ENCODE data around the gene IKBKE. TPM values are rescaled to one million over a fixed set of nuclear protein-coding genes. Genes with fewer than 3 reads are reported as not detected.

The IKBKE gene
- total RNA-seq, 1 experiment from 2014 or later, result 12.6 TPM

DNA sequence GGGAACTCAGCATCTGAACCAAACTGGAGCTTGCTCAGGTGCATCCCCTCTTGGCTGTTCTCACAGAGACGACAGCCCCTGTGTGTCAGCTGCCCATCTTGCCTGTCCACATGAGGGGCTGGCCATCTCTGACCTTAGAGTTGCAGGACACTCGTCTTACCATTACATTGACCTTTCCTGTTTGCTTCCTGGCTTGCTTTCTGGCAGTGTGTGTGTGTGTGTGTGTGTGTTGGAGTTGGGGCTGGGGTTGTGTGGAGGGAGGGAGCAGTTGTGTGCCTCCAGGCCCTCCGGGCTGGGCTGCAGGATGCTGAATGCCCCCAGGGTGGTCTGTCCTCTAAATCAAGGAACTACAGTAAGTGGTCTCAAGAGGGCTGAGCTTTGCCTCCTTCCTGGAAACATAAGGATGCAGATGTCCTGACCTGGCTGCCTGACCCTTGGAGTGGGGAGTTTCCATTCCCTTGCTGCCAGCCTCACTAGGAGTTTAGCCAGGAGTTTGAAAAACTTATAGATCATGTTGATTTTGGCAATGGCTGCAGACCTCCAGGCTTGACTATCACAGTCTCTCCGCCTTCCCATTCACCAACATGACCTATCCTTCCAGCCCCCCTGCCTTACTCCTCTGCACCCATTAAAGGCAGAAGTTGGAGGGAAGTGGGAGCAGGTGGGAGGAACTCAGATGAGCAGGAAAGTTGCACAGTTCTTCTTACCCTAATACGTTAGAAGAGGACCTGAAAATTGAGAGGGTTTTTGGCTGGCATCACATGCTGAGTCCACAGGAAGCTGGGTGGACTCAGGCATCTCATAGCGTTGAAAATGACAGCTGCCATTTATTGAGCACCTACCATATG is 56.0 kb downstream of the IKBKE start:
- DNase-seq (ENCODE audit: low read depth in 1 of 2, low spot score in 2 of 2), result no peak
- H3K36me3 ChIP-seq, result no peaks in the 10 kb centered on the region
- H3K4me1 ChIP-seq (replicated peaks), result no peaks in the 10 kb centered on the region
- H3K27me3 ChIP-seq (replicated peaks), result no peaks in the 10 kb centered on the region
- no peak overlapping the region for H3K27ac ChIP-seq
- H3K9me3 ChIP-seq (replicated peaks), result no peaks in the 10 kb centered on the region
- no peak overlapping the region for H3K4me3 ChIP-seq

DNA sequence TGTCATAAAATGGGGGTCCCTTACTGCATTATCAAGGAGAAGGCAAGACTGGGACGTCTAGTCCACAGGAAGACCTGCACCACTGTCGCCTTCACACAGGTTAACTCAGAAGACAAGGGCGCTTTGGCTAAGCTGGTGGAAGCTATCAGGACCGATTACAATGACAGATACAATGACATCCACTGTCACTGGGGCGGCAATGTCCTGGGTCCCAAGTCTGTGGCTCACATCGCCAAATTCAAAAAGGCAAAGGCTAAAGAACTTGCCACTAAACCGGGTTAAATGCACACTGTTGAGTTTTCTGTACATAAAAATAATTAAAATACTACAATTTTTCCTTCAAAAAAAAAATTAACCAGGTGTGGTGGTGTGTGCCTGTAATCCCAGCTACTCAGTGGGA is 59.1 kb downstream of the IKBKE start:
- no peaks in the 10 kb centered on the region for H3K4me1 ChIP-seq (replicated peaks)
- H3K9me3 ChIP-seq (replicated peaks), result no peaks in the 10 kb centered on the region
- no peaks in the 10 kb centered on the region for H3K27me3 ChIP-seq (replicated peaks)
- no peak for DNase-seq (ENCODE audit: low read depth in 1 of 2, low spot score in 2 of 2)
- no peak overlapping the region for H3K27ac ChIP-seq
- H3K4me3 ChIP-seq, result no peak overlapping the region
- no peaks in the 10 kb centered on the region for H3K36me3 ChIP-seq

DNA sequence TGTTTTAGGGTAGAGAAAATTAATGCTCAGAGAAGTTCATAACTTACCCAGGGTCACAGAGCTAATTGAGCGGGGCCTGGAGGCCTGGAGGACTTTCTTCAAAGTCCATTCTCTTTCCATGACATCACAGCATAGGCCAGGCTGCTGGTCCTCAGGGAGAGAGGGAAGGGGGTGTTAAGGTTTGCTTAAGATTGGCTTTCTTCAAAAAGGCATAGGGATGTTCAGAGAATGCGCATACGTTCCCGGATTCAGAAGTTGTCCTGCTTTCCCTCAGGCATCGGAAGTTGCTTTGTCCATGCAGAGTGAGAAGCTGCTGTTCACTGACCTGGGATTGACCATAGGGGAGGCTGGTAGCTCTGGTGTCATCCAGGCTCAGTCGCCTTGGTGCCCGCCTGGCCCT is 62.1 kb downstream of the IKBKE start:
- Histone ChIP-seq H3K27ac (no peak overlapping the region), H3K4me3 (no peak overlapping the region), H3K36me3 (no peaks in the 10 kb centered on the region), H3K4me1 (replicated peaks) (no peaks in the 10 kb centered on the region), H3K9me3 (replicated peaks) (no peaks in the 10 kb centered on the region), H3K27me3 (replicated peaks) (no peaks in the 10 kb centered on the region)
- no peak for DNase-seq (ENCODE audit: low read depth in 1 of 2, low spot score in 2 of 2)

DNA sequence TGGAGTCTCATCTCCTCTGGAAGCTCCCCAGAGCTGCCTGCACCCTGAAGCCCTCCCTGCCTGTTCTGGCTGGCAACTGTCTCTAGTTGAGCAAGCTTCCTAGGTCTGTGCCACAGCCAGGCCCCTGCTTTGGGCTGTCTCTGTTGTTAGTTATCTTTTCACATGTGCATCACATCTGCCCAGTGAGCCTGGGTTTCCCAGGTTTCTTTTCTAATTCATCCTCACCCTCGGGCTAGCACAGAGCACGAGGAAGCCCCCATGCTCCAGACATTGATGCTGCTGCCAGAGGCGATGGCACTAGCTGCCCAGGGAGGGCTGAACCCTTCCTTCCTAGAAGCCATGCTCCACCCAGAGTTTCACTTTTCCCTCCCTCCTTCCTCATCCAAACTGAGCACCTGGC is 64.3 kb downstream of the IKBKE start:
- Histone ChIP-seq H3K4me1 (replicated peaks) (no peaks in the 10 kb centered on the region), H3K27me3 (replicated peaks) (no peaks in the 10 kb centered on the region), H3K9me3 (replicated peaks) (no peaks in the 10 kb centered on the region), H3K4me3 (no peak overlapping the region), H3K27ac (no peak overlapping the region), H3K36me3 (no peaks in the 10 kb centered on the region)
- no peak for DNase-seq (ENCODE audit: low read depth in 1 of 2, low spot score in 2 of 2)

DNA sequence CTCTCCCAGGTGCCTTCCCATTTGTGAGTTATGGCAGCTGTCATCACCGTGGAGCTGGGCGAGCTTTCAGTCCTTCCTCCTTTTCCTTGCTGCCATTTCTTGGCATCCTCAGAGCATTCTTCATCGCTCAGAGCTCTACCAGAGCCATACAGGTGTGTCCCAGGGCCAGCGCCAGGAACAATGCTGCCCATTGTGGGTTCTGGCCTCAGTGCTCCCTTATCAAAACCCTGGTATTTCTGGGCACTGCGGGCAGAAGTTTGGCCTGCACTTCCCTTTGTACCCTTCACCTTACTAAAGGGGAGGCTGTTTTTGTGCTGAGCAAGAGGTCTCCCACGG is 65.5 kb downstream of the IKBKE start:
- no peak for DNase-seq (ENCODE audit: low read depth in 1 of 2, low spot score in 2 of 2)
- Histone ChIP-seq H3K9me3 (replicated peaks) (no peaks in the 10 kb centered on the region), H3K4me1 (replicated peaks) (no peaks in the 10 kb centered on the region), H3K4me3 (no peak overlapping the region), H3K27ac (no peak overlapping the region), H3K36me3 (no peaks in the 10 kb centered on the region), H3K27me3 (replicated peaks) (no peaks in the 10 kb centered on the region)

DNA sequence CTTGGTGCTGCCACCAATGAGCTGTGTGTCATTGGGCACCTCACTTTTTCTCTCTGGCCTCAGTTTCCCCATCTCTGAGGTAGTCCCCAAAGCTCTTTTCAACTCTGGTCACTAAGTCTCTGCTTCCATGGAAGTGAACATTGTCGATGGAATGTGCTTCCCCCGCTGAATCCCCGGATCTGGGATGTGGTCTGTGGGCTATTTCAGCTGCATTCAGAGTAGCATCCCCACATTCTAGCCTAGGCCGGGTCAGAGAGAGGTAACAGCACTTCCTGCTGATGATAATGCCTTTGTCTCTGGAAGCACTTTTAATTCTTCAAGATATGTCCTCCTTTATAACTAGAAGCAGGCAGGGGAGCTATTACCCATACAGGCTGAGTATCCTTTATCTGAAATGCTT is 66.9 kb downstream of the IKBKE start:
- Histone ChIP-seq H3K9me3 (replicated peaks) (no peaks in the 10 kb centered on the region), H3K4me1 (replicated peaks) (no peaks in the 10 kb centered on the region), H3K27me3 (replicated peaks) (no peaks in the 10 kb centered on the region), H3K36me3 (no peaks in the 10 kb centered on the region), H3K4me3 (no peak overlapping the region), H3K27ac (no peak overlapping the region)
- no peak for DNase-seq (ENCODE audit: low read depth in 1 of 2, low spot score in 2 of 2)

DNA sequence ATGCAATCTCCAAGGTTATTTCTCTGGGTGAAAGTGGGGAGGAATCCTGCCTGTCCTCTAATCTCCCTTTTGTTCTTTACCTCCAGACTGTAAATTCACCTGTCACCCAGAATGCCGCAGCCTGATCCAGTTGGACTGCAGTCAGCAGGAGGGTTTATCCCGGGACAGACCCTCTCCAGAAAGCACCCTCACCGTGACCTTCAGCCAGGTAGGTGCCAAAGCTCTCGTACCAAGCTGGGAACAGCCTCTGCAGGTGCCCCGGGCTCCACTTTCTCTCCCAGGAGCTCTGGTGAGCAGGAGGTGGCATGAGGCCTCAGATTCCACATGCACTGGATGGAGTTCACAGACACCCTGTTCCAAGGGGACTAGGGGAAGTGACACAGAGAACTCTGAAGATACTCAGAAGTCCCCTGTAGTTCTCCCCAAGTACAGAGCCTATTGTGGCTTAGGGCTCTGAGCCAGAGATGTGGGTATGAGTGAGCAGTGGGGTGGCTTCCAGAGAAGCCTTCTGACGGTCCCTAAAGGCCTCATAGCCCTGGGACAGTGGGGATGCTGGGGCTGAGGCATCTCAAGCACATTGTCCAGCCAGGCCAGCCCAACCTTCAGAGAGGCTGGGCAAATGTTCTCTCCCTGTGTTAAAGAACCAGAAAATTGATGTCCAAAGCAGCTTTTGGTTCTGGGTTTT is 68.0 kb downstream of the IKBKE start:
- Histone ChIP-seq H3K9me3 (replicated peaks) (no peaks in the 10 kb centered on the region), H3K27ac (no peak overlapping the region), H3K4me1 (replicated peaks) (no peaks in the 10 kb centered on the region), H3K4me3 (no peak overlapping the region), H3K27me3 (replicated peaks) (no peaks in the 10 kb centered on the region), H3K36me3 (no peaks in the 10 kb centered on the region)
- DNase-seq (ENCODE audit: low read depth in 1 of 2, low spot score in 2 of 2), result no peak

DNA sequence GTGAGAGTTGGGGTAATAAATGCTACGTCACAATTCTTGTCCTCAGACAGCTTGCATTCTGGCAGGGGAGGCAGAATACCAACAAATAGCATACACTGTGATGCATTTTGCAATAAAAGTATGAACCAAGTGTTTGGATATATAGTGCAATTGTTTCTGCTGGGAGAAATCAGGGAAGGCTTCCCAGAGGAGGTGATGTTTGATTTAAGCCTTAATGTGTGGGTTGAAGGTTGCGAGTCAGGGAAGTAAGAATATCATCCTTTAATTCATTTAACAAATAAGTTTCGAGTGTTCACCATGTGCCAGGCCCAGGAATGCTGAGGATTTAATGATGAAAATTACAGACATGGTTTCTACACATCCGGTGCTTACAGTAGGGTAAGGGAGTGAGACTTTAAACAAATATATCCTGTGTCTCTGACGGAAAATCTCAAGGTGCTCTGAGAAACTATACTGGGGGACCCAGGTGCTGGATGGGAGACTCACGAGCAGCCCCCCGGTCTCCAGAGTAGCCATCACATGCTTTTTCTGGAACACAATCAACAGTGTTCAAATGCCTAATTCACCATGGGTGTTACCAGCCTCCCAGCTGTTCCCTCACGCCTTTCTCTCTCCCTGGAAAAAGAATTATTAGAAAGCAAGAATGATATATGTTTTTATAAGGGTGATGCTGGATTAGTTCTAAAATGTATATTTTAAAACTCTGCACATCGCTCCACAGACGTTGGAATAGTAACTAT is 68.8 kb downstream of the IKBKE start:
- no peak overlapping the region for H3K4me3 ChIP-seq
- no peak overlapping the region for H3K27ac ChIP-seq
- no peaks in the 10 kb centered on the region for H3K36me3 ChIP-seq
- no peaks in the 10 kb centered on the region for H3K9me3 ChIP-seq (replicated peaks)
- DNase-seq (ENCODE audit: low read depth in 1 of 2, low spot score in 2 of 2), result no peak
- no peaks in the 10 kb centered on the region for H3K4me1 ChIP-seq (replicated peaks)
- no peaks in the 10 kb centered on the region for H3K27me3 ChIP-seq (replicated peaks)

DNA sequence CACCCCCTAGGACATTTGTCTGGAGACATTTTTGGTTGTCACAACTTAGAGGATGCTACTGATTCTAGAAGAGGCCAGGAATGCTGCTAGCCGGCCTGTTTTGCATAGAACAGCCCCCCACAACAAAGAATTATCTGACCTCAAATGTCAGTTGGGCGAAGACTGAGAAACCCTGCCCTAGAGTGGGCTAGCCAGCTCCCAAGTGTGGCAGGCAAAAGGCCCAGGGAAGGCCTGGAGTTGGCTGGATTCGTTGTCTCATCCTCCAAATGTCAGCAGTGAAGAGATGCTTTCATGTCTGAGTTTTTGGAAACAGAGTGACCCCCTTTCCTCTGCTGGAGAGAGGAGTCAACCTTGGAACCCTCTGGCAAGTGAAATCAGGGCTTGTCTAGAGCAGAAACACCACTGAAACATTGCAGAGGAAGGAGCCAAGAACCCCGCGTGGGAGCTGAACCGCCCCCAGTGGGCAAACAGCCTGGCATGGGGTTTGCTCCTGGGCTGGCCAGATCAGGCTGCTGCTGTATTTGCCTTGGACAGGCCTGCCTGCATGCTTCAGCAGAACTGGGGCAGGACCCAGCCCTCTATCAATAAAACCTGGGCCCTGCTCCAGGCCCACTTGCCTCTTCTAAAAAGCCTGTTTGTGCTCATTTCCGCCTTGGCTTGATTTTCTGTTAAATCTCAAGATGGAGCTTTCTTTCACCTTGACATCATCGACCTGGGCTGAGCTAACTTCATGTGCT is 69.9 kb downstream of the IKBKE start:
- no peak overlapping the region for H3K4me3 ChIP-seq
- no peak overlapping the region for H3K27ac ChIP-seq
- no peaks in the 10 kb centered on the region for H3K9me3 ChIP-seq (replicated peaks)
- no peaks in the 10 kb centered on the region for H3K4me1 ChIP-seq (replicated peaks)
- no peaks in the 10 kb centered on the region for H3K36me3 ChIP-seq
- no peaks in the 10 kb centered on the region for H3K27me3 ChIP-seq (replicated peaks)
- DNase-seq (ENCODE audit: low read depth in 1 of 2, low spot score in 2 of 2), result no peak

DNA sequence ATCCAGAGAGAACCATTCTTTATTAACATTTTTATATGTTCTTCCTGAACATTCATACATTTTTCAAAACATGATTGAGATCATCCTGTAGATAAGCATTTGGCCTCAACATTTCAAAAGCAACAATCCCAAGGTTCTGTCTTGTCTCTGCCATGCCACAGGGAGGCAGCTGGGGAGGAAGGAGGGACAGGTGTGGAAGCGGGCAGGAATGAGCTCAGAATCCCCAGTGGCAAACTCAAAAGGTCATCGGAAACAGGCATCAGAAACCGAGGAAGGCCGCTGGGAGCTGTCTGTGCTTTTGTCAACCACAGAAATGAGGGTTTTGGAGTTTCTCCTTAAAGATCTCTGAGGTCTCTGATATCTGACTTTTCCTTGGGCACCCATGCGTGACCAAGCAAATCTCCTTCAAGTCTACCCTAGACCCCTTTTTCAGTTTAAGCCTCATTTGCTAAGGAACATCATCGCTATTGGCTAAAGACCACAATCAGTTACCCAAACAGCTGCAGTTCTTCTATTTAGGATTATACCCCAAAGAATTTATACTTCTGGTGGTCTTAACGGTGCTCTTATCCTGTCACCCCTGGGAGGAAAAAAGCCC is 71.1 kb downstream of the IKBKE start:
- Histone ChIP-seq H3K27ac (no peak overlapping the region), H3K4me1 (replicated peaks) (no peaks in the 10 kb centered on the region), H3K4me3 (no peak overlapping the region), H3K36me3 (no peaks in the 10 kb centered on the region), H3K27me3 (replicated peaks) (no peaks in the 10 kb centered on the region), H3K9me3 (replicated peaks) (no peaks in the 10 kb centered on the region)
- no peak for DNase-seq (ENCODE audit: low read depth in 1 of 2, low spot score in 2 of 2)

DNA sequence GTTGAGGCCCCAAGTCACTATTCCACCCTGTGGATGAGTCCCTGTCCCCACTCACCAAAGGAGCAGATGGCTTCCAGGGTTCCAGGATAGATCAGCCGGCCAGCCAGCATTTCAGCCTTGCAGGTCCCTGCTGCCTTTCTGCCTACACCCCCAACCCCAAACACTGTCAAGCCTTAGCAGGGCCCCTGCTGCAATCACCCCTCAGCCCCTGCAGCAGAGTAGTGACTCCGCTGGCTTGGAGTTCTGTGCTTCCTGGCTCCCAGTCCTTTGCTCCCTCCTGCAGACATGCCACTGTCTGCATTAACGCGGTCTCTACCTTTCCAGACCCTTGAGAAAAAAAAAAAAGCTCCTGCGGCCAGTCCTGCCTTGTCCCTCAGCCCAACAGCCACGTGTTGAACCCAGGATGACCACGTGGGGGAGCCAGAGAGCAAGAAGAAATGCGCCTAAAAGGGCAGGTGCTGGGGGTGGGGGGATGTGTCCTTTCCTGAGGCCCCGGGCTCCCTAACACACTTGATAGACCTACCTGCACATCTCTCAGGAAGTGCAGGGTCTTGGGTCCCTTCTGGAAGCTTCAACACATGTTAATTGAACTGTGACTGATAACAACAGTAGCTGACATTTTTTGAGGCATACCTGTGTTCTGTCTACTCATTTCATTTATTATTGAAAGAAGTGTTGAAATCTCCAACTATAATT is 74.4 kb downstream of the IKBKE start:
- Histone ChIP-seq H3K27me3 (replicated peaks) (no peaks in the 10 kb centered on the region), H3K4me3 (no peak overlapping the region), H3K9me3 (replicated peaks) (no peaks in the 10 kb centered on the region), H3K27ac (no peak overlapping the region), H3K4me1 (replicated peaks) (no peaks in the 10 kb centered on the region), H3K36me3 (no peaks in the 10 kb centered on the region)
- DNase-seq (ENCODE audit: low read depth in 1 of 2, low spot score in 2 of 2), result peak; percentile 58 to 63

DNA sequence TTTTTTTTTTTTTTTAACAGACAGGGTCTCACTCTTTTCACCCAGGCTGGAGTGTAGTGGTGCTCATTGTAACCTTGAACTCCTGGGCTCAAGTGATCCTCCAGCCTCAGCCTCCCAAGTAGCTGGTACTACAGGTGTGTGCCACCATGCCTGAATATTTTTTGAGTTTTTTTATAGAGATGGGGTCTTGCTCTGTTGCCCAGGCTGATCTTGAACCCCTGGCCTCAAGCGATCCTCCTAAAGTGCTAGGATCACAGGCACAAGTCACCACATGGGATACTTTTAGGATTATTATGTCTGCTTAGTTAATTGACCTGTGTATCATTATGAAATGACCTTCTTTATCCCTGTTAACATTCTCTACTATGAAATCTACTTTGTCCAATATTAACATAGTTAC is 75.1 kb downstream of the IKBKE start:
- Histone ChIP-seq H3K27ac (no peak overlapping the region), H3K27me3 (replicated peaks) (no peaks in the 10 kb centered on the region), H3K9me3 (replicated peaks) (no peaks in the 10 kb centered on the region), H3K4me1 (replicated peaks) (no peaks in the 10 kb centered on the region), H3K36me3 (no peaks in the 10 kb centered on the region), H3K4me3 (no peak overlapping the region)
- DNase-seq (ENCODE audit: low read depth in 1 of 2, low spot score in 2 of 2), result no peak
